Large intestine (tissue), 3 donors: ENCODE results near the gene LGALS3. TPM values are rescaled to one million over a fixed set of nuclear protein-coding genes. Genes with fewer than 3 reads are reported as not detected.

Experiments used
- DNase-seq, 2 donors: peaks; one replicate each; pipeline versions ENCODE4 v3.0.0 to v3.0.0-alpha.2; 2013
- H3K27ac ChIP-seq: one replicate; pipeline ENCODE4 v1.5.1; 2013; ENCODE audit warnings: low read length
- H3K27me3 ChIP-seq: 2 replicates; pipeline ENCODE4 v1.6.1; 2013; ENCODE audit warnings: low read length; ENCODE audit not compliant: control insufficient read depth, insufficient read depth
- H3K36me3 ChIP-seq: 2 replicates; pipeline ENCODE4 v1.6.1; 2013; ENCODE audit warnings: low read length; ENCODE audit not compliant: control insufficient read depth, insufficient read depth
- H3K4me1 ChIP-seq: one replicate; pipeline ENCODE4 v1.6.1; 2013; ENCODE audit warnings: low read length; ENCODE audit not compliant: control insufficient read depth, insufficient read depth
- H3K4me3 ChIP-seq: one replicate; pipeline ENCODE4 v1.5.1; 2013; ENCODE audit warnings: low read length
- H3K9me3 ChIP-seq: one replicate; pipeline ENCODE4 v1.6.1; 2013; ENCODE audit warnings: mild to moderate bottlenecking, low read depth, low read length, moderate library complexity; ENCODE audit not compliant: control insufficient read depth
- WGBS: methylation state at CpG from one replicate; pipeline ENCODE4 v1.1.5; 2013; ENCODE audit warnings: low lambda C conversion rate; ENCODE audit not compliant: insufficient coverage; 5-methylcytosine and 5-hydroxymethylcytosine counted together
- polyA plus RNA-seq: library from polyadenylated mRNA; unstranded; fragments of 120-200 nt; gene quantifications from one replicate; pipeline ENCODE4 v1.2.1, GENCODE V29; 2013

The LGALS3 gene
- polyA plus RNA-seq, 1 donor = 873 TPM

- no peak overlapping the region for H3K4me3 ChIP-seq
- H3K4me1 ChIP-seq = peaks cover 97% of the 10 kb centered on the region
- H3K27ac ChIP-seq = peak overlapping the region; percentile 91
- peak in 1 of 2 donors; percentile 91 for DNase-seq
- no peaks in the 10 kb centered on the region for H3K27me3 ChIP-seq
- H3K9me3 ChIP-seq = no peaks in the 10 kb centered on the region
- no peaks in the 10 kb centered on the region for H3K36me3 ChIP-seq
- WGBS = 15% methylated on average over 2 of the region's 9 CpGs
These were observed 7.2 kb upstream of the LGALS3 start for GRCh38 chr14:55121628-55122439.

GRCh38 chr14:55122440-55122986 lies 6.5 kb upstream of the LGALS3 start:
- H3K4me1 ChIP-seq = peaks cover 94% of the 10 kb centered on the region
- peak; percentile 85 to 94 for DNase-seq

GRCh38 chr14:55123101-55123500 lies 6.0 kb upstream of the LGALS3 start:
- Histone ChIP-seq H3K27ac (peak overlapping the region; percentile 91), H3K4me3 (no peak overlapping the region), H3K36me3 (no peaks in the 10 kb centered on the region), H3K9me3 (no peaks in the 10 kb centered on the region), H3K27me3 (no peaks in the 10 kb centered on the region), H3K4me1 (peaks cover 90% of the 10 kb centered on the region)
- peak in 1 of 2 donors; percentile 76 for DNase-seq
- no CpG with 5 or more reads among the region's 8 CpGs for WGBS

More at GRCh38 chr14:55122440-55122986, 6.5 kb upstream of the LGALS3 start:
- peak overlapping the region; percentile 91 for H3K27ac ChIP-seq
- H3K27me3 ChIP-seq = no peaks in the 10 kb centered on the region
- H3K4me3 ChIP-seq = no peak overlapping the region
- 17% methylated on average over 1 of the region's 8 CpGs for WGBS
- H3K9me3 ChIP-seq = no peaks in the 10 kb centered on the region
- no peaks in the 10 kb centered on the region for H3K36me3 ChIP-seq

GRCh38 chr14:55123852-55124639 lies 5.0 kb upstream of the LGALS3 start:
- Histone ChIP-seq H3K36me3 (no peaks in the 10 kb centered on the region), H3K4me3 (no peak overlapping the region), H3K27me3 (no peaks in the 10 kb centered on the region), H3K27ac (peak overlapping the region; percentile 91), H3K9me3 (no peaks in the 10 kb centered on the region), H3K4me1 (peaks cover 83% of the 10 kb centered on the region)
- 67% methylated on average over 2 of the region's 9 CpGs for WGBS
- DNase-seq = peak in 1 of 2 donors; percentile 63

- Histone ChIP-seq H3K9me3 (no peaks in the 10 kb centered on the region), H3K4me1 (peaks cover 75% of the 10 kb centered on the region), H3K27me3 (no peaks in the 10 kb centered on the region), H3K27ac (peak overlapping the region; percentile 96), H3K4me3 (no peak overlapping the region), H3K36me3 (no peaks in the 10 kb centered on the region)
- DNase-seq = no peak
- WGBS = 60% methylated on average over 1 of the region's 8 CpGs
These were observed 4.2 kb upstream of the LGALS3 start for GRCh38 chr14:55124774-55125386.

- H3K27me3 ChIP-seq = no peaks in the 10 kb centered on the region
- no CpG with 5 or more reads among the region's 3 CpGs for WGBS
- peaks cover 69% of the 10 kb centered on the region for H3K4me1 ChIP-seq
- no peaks in the 10 kb centered on the region for H3K36me3 ChIP-seq
- DNase-seq = peak in 1 of 2 donors; percentile 84
- H3K4me3 ChIP-seq = no peak overlapping the region
- no peaks in the 10 kb centered on the region for H3K9me3 ChIP-seq
- H3K27ac ChIP-seq = peak overlapping the region; percentile 96
These were observed 3.6 kb upstream of the LGALS3 start for GRCh38 chr14:55125403-55125802.

GRCh38 chr14:55126034-55126433 lies 3.0 kb upstream of the LGALS3 start:
- Histone ChIP-seq H3K4me1 (peaks cover 63% of the 10 kb centered on the region), H3K9me3 (no peaks in the 10 kb centered on the region), H3K27ac (peak overlapping the region; percentile 96), H3K36me3 (peaks cover 4% of the 10 kb centered on the region), H3K27me3 (no peaks in the 10 kb centered on the region), H3K4me3 (no peak overlapping the region)
- no CpG with 5 or more reads among the region's 3 CpGs for WGBS
- no peak for DNase-seq

GRCh38 chr14:55126932-55127459 lies 2.1 kb upstream of the LGALS3 start:
- Histone ChIP-seq H3K36me3 (peaks cover 11% of the 10 kb centered on the region), H3K4me1 (peaks cover 53% of the 10 kb centered on the region), H3K4me3 (no peak overlapping the region), H3K9me3 (no peaks in the 10 kb centered on the region), H3K27ac (peak overlapping the region; percentile 96), H3K27me3 (no peaks in the 10 kb centered on the region)
- peak in 1 of 2 donors; percentile 80 for DNase-seq
- WGBS = 20% methylated on average over 5 of the region's 5 CpGs

GRCh38 chr14:55127460-55127951 lies 1.5 kb upstream of the LGALS3 start:
- peak; percentile 88 to 97 for DNase-seq
- no CpG with 5 or more reads among the region's 2 CpGs for WGBS
- Histone ChIP-seq H3K4me1 (peaks cover 49% of the 10 kb centered on the region), H3K4me3 (no peak overlapping the region), H3K36me3 (peaks cover 11% of the 10 kb centered on the region), H3K9me3 (no peaks in the 10 kb centered on the region), H3K27me3 (no peaks in the 10 kb centered on the region), H3K27ac (peak overlapping the region; percentile 96)
